Activated T-cell treated with anti-CD3 and anti-CD28 coated beads, Interleukin-2, amount 50 U/mL, for 72 hours (primary cell): ENCODE results near the gene C1QTNF12. TPM values are rescaled to one million over a fixed set of nuclear protein-coding genes. Genes with fewer than 3 reads are reported as not detected.
"Not testable (repeated sequence)": the region's sequence is repeated elsewhere in the genome, so short reads cannot be mapped to it uniquely, and the experiment has no call there.

Source experiments
- ATAC-seq, 2 donors: fragments of 150-1000 bp; cut with Tn5 transposase; replicated peaks in 1 of 2; 2 replicates each; pipeline ENCODE4 v1.10.0; 2021; ENCODE audit warnings: moderate library complexity in 2 of 2, mild to moderate bottlenecking in 1 of 2
- DNase-seq, 2 donors: peaks; one replicate each; pipeline ENCODE4 v3.0.0; 2021 to 2022; ENCODE audit warnings: mixed read lengths in 1 of 2
- H3K27ac Mint-ChIP-seq: one replicate; pipeline ENCODE4 v1.8.0; 2022; ENCODE audit warnings: mild to moderate bottlenecking, moderate library complexity, mixed read lengths
- H3K27me3 Mint-ChIP-seq: one replicate; pipeline ENCODE4 v1.8.0; 2022; ENCODE audit warnings: low read depth, mixed read lengths
- H3K36me3 Mint-ChIP-seq, 2 donors: one replicate each; pipeline ENCODE4 v1.8.0; 2022; ENCODE audit warnings: mixed read lengths in 2 of 2, mild to moderate bottlenecking in 1 of 2; ENCODE audit not compliant: insufficient read depth in 2 of 2
- H3K4me1 Mint-ChIP-seq: one replicate; pipeline ENCODE4 v1.8.0; 2022; ENCODE audit warnings: low read depth, mixed read lengths
- H3K4me3 Mint-ChIP-seq, 2 donors: one replicate each; pipeline ENCODE4 v1.8.0; 2022; ENCODE audit warnings: mild to moderate bottlenecking in 2 of 2, mixed read lengths in 2 of 2, moderate library complexity in 2 of 2
- H3K9me3 Mint-ChIP-seq, 2 donors: one replicate each; pipeline ENCODE4 v1.8.0; 2022; ENCODE audit warnings: mixed read lengths in 2 of 2
- total RNA-seq, 2 donors: library from RNA; stranded (reverse); gene quantifications; one replicate each; pipeline ENCODE4 v1.2.3, GENCODE V29; 2022

The C1QTNF12 gene
- total RNA-seq, 2 donors from 2014 or later: 8.1 to 14.2 TPM

DNA sequence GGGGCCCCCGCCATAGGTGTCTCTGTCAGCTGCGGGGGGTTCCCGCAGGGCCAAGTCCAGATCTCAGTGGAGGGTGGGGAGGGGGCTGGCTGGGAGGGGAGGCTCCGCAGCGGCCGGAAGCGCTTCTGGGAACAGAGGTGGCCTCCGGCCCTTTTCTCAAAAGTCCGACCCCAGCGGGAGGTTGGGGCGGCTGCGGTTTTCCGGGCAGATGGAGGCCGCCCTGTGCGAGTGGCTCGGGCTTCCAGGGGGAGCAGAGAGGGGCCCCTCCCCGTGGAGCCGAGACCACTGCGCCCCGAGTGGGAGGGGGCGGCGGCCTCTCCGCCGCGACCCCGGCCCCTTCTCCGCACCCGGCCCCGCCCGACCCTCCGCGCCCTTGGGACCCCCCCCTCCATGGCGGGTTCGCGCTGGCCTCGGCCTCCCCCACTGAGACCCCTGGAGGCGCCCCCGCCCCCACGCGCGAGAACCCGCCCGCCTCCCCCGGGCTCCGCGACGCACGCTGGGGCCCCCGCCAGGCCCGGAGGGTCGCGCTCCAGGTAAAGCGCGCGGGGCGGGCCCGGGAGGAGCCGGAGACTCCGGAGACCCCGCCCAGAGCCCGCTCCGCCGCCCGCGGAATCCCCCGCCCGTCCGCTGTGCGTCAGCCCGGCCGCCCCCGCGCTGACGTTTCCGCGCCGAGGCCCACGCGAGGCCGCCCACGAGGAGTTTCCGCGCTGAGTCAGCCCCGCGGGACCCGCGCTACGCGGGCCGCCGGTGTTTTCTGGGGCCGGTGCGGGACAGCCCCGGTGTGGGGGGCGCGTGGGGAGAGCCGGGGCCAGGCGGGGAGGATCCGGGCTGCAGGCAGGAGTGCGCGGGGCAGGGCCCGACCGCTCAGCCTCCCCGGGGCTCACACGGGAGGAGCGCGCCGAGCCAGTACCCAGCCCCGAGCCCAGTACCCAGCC is 45.4 kb downstream of the C1QTNF12 start:
- peak overlapping the region; percentile 87 for H3K27ac Mint-ChIP-seq
- ATAC-seq (peak; percentile 79 to 85), DNase-seq (peak; percentile 94 to 97)
- H3K36me3 Mint-ChIP-seq: peaks cover 0 to 2% of the 10 kb centered on the region in 2 donors
- peaks cover 11% of the 10 kb centered on the region for H3K4me1 Mint-ChIP-seq
- peak overlapping the region; percentile 64 to 79 for H3K4me3 Mint-ChIP-seq
- no peaks in the 10 kb centered on the region for H3K27me3 Mint-ChIP-seq
- no peaks in the 10 kb centered on the region for H3K9me3 Mint-ChIP-seq

DNA sequence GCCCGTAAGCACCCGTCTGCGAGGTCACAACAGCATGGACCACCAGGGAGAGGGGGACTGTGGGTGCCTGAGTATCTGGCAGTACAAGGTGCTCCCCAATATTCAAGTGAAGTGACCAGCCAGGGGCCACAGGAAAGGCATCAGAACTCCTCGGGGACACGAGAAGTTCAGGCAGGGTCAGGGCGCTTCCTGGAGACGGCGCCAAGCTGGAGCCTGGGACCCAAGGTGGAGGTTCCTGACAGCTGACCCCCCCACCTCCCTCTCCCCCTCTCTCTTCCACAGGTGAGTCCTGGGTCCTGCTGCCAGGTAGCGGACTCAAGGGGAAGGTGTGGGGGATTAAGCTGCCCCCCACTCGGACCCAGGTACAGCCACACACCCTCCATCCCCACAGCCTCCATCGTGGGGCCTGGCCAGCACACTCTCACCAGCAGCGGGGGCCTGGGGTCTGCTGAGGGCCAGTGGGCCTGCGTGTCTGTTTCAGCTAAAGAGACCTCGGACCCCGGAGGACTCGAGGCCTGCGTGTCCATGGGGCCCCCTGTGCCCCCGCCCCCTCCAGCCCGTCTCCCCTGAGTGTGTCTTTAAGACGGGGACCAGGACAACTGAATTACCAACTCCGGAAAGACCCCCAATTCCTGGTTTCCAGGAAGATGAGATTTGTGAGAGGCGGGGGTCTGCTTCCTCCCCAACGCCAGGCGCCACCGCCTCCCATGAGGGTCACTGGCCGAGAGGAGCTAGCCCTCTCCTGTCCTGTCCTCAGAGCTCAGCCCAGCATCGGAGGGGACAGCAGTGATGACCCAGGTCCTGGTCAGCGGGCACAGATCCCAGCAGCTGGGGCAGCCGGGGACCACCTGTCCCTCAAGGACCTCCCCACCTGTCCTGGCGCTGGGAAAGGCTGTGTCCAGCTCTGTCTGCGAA is 46.3 kb downstream of the C1QTNF12 start:
- Mint-ChIP-seq H3K9me3 (peaks cover under 1% of the 10 kb centered on the region in 2 donors), H3K4me1 (peaks cover 11% of the 10 kb centered on the region), H3K27me3 (no peaks in the 10 kb centered on the region), H3K36me3 (peaks cover 4 to 6% of the 10 kb centered on the region in 2 donors), H3K4me3 (peak overlapping the region; percentile 64 to 79), H3K27ac (peak overlapping the region; percentile 87)
- DNase-seq (no peak), ATAC-seq (no peak)

DNA sequence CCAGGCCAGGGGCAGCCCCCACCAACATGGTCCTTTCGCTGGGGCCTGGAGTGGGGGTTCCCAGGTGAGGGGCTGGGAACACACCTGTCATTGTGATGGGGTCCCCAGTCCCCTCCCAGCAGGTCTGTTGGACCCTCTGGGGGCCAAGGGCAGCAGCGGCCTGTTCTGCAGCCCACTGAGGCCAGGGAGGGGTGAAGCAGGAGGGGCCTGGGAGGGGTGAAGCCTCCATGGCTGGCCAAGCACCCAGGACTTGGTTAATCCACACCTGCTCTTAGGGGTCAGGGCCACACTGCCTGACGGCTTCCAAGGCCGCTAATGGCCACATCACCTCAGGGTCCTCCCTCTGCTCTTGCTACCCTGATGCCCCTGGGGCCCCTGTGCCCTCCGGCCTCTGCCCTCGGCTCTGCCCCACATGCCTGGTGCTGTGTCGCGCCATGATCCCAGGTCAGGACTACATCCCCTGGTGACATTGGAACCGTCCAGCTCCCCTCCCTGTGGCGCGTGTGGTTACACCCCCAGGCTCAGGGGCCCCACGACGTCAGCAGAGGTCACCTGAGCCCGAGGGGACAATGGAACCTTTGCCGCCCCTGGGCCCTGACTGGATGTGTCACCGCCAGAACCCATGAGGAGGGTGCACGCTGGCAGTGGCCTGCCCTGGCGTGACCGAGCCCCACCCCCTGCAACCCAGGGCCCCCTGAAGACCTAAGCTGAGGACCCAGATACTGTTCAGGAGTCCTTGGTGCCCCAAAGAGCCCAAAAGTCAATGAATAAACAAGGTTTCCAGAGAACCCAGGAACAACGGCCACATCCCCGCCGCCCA is 47.2 kb downstream of the C1QTNF12 start:
- DNase-seq: no peak
- no peak overlapping the region for H3K27ac Mint-ChIP-seq
- H3K9me3 Mint-ChIP-seq: peaks cover 6% of the 10 kb centered on the region in 2 donors
- peaks cover 19% of the 10 kb centered on the region for H3K4me1 Mint-ChIP-seq
- peak overlapping the region; percentile 44 to 64 for H3K4me3 Mint-ChIP-seq
- peaks cover 11 to 12% of the 10 kb centered on the region in 2 donors for H3K36me3 Mint-ChIP-seq
- no peak for ATAC-seq
- no peaks in the 10 kb centered on the region for H3K27me3 Mint-ChIP-seq

DNA sequence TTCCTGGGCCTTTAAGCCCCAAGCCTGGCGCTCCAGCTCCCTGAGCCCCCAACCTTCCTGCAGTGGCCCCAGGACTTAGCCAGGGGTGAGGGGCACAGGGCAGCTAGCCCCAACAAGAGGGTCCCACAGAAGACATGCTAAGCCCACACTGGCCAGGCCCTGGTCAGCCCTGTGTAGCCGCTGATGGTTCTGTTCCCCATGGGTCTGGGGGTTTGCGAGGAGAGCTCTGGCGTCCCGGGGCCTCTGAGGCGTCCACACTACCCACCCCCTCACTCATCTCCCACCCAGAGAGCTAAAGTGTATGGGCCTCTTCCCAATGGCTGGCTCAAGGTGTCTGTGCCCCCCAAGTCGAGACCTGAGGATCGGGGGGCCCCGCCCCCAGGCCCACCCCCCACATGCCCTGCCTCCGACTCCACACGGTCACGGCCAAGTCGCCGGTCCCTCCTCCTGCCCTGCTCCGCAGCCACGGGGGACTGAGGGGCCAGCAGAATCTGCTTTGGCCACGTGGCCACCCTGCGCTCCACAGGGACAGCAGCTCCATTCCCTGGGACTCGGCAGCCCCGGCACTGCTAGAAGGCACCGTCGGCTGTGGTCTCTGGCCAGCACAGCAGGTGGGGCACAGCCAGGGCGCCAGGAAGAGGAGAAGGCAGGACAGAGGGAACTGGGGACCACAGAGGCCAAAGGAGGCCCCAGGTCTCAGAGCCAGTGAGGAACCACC is 47.9 kb downstream of the C1QTNF12 start:
- Mint-ChIP-seq H3K4me1 (peaks cover 19% of the 10 kb centered on the region), H3K36me3 (peaks cover 12 to 13% of the 10 kb centered on the region in 2 donors), H3K4me3 (no peak overlapping the region), H3K9me3 (peaks cover 6 to 9% of the 10 kb centered on the region in 2 donors), H3K27ac (no peak overlapping the region), H3K27me3 (no peaks in the 10 kb centered on the region)
- DNase-seq: no peak
- ATAC-seq: no peak

DNA sequence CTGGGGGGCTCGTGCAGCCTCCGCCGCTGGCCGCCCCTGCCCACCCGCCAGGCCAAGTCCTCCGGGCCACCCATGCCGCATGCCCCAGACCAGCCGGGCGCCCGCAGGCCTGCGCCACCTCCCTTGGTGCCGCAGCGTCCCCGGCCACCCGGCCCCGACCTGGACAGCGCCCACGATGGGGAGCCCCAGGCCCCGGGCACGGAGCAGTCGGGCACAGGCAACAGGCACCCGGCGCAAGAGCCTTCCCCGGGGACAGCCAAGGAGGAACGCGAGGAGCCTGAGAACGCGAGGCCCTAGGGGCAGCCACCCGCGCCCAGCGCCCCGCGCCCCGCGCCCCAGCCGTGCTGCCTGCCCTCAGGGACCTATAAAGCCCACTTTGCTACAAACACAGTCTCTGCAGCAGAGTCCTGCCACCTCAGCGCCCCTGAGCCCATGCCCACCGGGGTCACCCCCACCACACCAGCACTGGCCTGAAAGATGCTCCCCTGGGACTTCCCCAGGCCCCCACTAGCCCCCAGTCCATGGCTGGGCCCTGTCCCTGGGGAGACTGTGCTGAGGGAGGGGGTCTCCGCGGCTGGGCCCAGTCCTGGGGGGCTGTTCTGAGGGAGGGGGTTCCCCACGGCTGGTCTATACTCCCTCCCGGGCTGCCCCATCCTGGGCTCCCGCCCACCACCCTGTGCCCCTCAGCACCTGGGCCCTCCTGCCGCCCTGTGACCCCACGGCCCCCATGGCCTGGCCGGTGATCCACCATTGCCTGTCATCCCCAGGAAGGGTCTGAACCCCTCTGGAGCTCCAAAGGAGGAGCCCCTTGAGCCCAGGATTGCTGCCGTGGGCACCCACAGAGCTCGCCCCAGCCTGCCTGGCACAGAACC is 48.7 kb downstream of the C1QTNF12 start:
- Mint-ChIP-seq H3K36me3 (peaks cover 12 to 13% of the 10 kb centered on the region in 2 donors), H3K4me3 (no peak overlapping the region), H3K27me3 (no peaks in the 10 kb centered on the region), H3K4me1 (peaks cover 19% of the 10 kb centered on the region), H3K27ac (no peak overlapping the region), H3K9me3 (peaks cover 6 to 9% of the 10 kb centered on the region in 2 donors)
- DNase-seq (no peak), ATAC-seq (no peak)

DNA sequence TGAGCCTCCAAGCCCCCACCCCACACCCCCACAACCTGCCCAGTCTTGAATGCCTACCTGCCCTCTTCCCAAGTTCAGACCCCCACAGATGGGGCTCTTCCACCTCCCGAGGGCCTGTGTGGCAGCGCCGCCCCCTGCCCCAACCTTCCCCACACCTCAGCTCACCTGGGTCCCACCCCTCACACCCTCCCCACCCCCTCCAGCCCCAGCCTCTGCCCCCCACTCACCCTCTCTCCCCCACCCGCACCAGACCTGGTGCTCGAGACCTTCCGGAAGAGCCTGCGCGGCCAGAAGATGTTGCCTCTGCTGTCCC is 49.4 kb downstream of the C1QTNF12 start:
- peaks cover 14 to 16% of the 10 kb centered on the region in 2 donors for H3K36me3 Mint-ChIP-seq
- ATAC-seq: no peak
- DNase-seq: no peak
- H3K4me3 Mint-ChIP-seq: no peak overlapping the region
- H3K9me3 Mint-ChIP-seq: peaks cover 6 to 10% of the 10 kb centered on the region in 2 donors
- no peaks in the 10 kb centered on the region for H3K27me3 Mint-ChIP-seq
- H3K27ac Mint-ChIP-seq: no peak overlapping the region
- H3K4me1 Mint-ChIP-seq: peaks cover 19% of the 10 kb centered on the region

DNA sequence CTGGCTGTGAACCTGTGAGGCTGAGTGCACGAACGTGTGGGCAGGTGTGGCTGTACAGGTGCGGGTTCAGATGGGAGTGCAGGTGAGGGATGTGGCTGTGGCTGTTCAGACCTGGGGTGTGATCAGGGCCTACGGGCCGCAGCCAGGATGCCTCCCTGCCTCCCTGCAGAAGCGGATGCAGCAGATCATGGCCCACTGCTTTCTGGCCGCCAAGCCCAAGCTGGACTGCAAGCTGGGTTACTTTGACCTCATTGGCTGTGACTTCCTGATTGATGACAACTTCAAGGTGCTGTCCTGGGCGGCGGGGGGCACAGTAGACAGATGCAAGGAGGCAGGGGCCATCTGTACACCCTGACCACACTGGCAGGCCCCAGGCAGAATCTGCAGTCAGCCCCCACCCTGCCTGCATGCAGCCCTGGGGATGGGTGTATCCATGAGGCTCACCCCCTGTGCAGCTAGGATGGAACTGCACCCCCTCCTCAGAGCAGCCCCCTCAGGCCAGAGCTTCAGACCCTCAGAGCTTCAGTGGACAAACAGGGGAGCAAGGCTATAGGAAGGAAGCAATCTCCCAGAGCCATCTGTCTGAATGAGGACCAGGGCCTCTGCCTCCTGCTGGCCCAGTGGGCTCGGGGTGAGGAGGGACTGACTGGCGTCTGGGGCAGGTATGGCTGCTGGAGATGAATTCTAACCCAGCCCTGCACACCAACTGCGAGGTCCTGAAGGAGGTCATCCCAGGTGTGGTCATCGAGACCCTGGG is 49.9 kb downstream of the C1QTNF12 start:
- no peak for ATAC-seq
- no peak for DNase-seq
- Mint-ChIP-seq H3K4me1 (peaks cover 19% of the 10 kb centered on the region), H3K27me3 (no peaks in the 10 kb centered on the region), H3K36me3 (peaks cover 17 to 19% of the 10 kb centered on the region in 2 donors), H3K4me3 (no peak overlapping the region), H3K27ac (peak overlapping the region; percentile 58), H3K9me3 (peaks cover 6 to 14% of the 10 kb centered on the region in 2 donors)

DNA sequence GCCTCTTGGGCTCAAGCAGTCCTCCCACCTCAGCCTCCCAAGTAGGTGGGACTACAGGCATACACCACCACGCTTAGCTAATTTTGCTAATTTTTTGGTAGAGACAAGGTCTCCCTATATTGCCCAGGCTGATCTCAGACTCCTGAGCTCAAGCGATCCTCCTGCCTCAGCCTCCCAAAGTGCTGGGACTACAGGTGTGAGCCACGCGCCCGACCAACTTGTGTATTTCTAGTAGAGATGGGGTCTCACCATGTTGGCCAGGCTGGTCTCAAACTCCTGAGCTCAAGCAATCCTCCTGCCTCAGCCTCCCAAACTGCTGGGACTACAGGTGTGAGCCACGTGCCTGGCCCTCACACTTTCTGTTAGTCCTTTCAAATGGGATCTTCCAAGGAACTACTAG is 50.8 kb downstream of the C1QTNF12 start:
- not testable (repeated sequence) for DNase-seq

DNA sequence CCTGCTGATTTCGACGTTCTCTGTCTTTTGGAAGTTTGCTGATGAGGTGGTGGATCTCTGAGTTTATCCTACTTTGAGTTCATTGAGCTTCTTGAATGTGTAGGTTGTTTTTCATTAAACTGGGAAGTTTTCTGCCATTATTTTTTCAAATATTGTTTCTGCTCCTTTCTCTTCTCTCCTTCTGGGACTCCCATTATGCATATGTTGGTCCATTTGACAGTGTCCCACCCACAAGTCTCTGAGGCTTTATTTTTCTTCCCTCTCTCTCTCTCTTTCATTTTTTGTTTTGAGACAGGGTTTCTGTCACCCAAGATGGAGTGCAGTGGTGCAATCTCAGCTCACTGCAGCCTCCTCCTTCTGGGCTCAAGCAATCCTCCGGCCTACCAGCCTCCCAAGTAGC is 51.8 kb downstream of the C1QTNF12 start:
- Mint-ChIP-seq H3K27ac (peak overlapping the region; percentile 36), H3K4me1 (peaks cover 11% of the 10 kb centered on the region), H3K4me3 (no peak overlapping the region)

More for the DNA sequence above, 50.8 kb downstream of the C1QTNF12 start:
- H3K27me3 Mint-ChIP-seq, H3K4me3 Mint-ChIP-seq, ATAC-seq: not testable (repeated sequence)
- peaks cover 18% of the 10 kb centered on the region for H3K4me1 Mint-ChIP-seq
- peaks cover 6 to 14% of the 10 kb centered on the region in 2 donors for H3K9me3 Mint-ChIP-seq
- H3K27ac Mint-ChIP-seq: peak overlapping the region; percentile 58
- H3K36me3 Mint-ChIP-seq: peaks cover 17 to 19% of the 10 kb centered on the region in 2 donors

More for the DNA sequence above, 51.8 kb downstream of the C1QTNF12 start:
- ATAC-seq (no peak), DNase-seq (no peak)
- peaks cover 6 to 14% of the 10 kb centered on the region in 2 donors for H3K9me3 Mint-ChIP-seq
- peaks cover 17 to 19% of the 10 kb centered on the region in 2 donors for H3K36me3 Mint-ChIP-seq
- H3K27me3 Mint-ChIP-seq: no peaks in the 10 kb centered on the region
